ENCODE data around the gene PUS3.
A peak's percentile ranks its signal among the peaks of the same experiment; 100 is the strongest.
"Not testable (repeated sequence)": the region's sequence is repeated elsewhere in the genome, so short reads cannot be mapped to it uniquely, and the experiment has no call there.

PUS3 gene

GRCh38 chr11:125871391-125872137 lies 31.4 kb downstream of the PUS3 start:
- DNase-seq (ENCODE audit: extremely low read depth, low read depth), result no peak
- TF ChIP-seq CTCF (IDR thresholded peaks at IDR 0.05; ENCODE audit: low read depth, low read length, missing control alignments), result peak; percentile 75
- H3K4me3 ChIP-seq (replicated peaks; ENCODE audit: low read depth, low read length), result no peak overlapping the region

- H3K4me3 ChIP-seq (replicated peaks; ENCODE audit: low read depth, low read length), result no peak overlapping the region
- no peak for DNase-seq (ENCODE audit: extremely low read depth, low read depth)
- no peak for TF ChIP-seq CTCF (IDR thresholded peaks at IDR 0.05; ENCODE audit: low read depth, low read length, missing control alignments)
Observed at GRCh38 chr11:125869521-125869920, 33.5 kb downstream of the PUS3 start.

- H3K4me3 ChIP-seq (replicated peaks; ENCODE audit: low read depth, low read length); DNase-seq (ENCODE audit: extremely low read depth, low read depth): not testable (repeated sequence)
Observed at GRCh38 chr11:125865354-125865753, 37.7 kb downstream of the PUS3 start.

- not testable (repeated sequence) for H3K4me3 ChIP-seq (replicated peaks; ENCODE audit: low read depth, low read length); DNase-seq (ENCODE audit: extremely low read depth, low read depth)
Observed at GRCh38 chr11:125862786-125863185, 40.2 kb downstream of the PUS3 start.

GRCh38 chr11:125857670-125858069 lies 45.3 kb downstream of the PUS3 start:
- not testable (repeated sequence) for H3K4me3 ChIP-seq (replicated peaks; ENCODE audit: low read depth, low read length); DNase-seq (ENCODE audit: extremely low read depth, low read depth)

- DNase-seq (ENCODE audit: extremely low read depth, low read depth), result no peak
- H3K4me3 ChIP-seq (replicated peaks; ENCODE audit: low read depth, low read length), result no peak overlapping the region
- no peak for TF ChIP-seq CTCF (IDR thresholded peaks at IDR 0.05; ENCODE audit: low read depth, low read length, missing control alignments)
Observed at GRCh38 chr11:125846188-125846587, 56.8 kb downstream of the PUS3 start.

Measured in HFF-Myc (cell line).